ENCODE data around the gene MOSPD3.

Gene MOSPD3

DNA sequence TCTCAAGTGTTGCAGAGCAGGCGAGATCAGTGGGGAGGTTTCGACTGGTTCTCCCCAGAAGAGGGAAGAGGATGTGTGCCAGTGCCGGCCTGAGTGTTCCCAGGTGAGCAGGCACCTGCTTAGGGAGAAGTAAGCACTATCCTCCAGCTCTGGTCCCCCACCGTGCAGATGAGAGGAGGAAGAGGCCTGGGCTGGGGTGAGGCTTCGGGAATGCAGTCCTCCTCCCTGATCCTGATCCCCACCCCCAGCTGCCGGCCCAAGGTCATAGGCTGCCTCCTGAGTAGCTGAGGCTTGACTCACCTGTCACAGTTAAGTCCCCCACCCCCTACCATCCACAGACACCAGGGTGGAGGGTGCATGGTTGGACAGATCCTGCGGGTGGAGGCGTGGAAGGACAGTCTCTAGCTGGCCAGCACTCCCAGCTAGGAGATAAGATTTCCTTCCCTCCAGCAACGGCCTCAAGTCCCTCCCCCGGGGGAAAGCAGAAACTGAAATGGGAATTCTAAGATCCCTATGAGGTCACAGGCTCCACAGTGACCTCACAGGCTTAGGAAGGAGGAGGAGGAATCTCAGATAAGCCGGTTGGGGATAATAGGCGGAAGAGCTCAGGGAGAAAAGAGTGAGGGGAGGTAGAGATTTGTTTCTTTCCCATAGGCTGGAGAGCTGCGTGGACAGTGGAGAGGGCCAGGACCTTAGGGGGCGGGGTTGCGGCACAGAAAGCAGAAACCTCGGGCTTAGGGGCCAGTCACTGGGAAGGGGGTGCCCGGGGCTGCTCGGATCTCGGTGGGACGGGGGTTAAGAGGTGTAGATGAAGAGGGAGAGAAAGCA lies 27.4 kb upstream of the MOSPD3 start:
- TF ChIP-seq PPARA (CRISPR knock-in tag; IDR thresholded peaks at IDR 0.05; ENCODE audit: borderline replicate concordance), result no peak
- no peak for TF ChIP-seq ZNF70 (CRISPR knock-in tag; IDR thresholded peaks at IDR 0.05)
- ATAC-seq, result no peak

DNA sequence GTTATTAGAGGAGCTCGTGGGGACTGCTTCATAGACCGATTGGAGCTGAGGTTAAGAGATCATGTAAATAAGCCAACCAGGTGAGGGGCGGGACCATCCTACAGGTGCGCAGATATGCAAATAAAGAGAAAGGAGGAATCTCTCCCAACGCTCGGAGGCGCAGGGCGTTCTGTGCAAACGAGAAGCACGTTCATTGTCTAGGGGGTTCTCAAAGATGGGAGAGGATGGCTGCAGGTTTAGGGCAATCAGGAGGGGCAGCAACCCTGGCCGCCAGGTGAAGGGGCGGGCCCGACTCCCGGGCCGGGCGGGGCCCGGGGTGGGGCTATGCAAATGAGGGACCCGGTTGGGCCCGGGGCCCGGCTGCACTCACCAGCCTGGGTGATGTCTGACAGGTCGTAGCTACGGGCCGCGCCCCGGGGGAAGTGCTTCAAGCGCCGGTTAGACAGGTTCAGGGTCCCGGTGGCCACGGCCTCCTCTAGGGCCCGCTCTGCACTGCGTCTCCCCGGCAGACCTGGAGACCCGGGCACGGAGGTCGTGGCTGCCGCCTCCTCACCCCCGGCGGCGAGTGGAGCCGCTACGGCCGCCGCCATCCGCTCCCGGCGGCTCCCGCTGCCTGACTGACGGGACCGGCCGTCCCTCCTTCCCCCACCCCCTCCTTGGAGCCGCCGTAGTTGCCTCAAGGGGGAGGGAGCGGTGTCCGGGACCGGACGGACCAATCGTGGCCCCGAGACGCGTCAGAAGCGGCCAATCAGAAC lies 26.7 kb upstream of the MOSPD3 start, which contains the start of gene LRCH4:
Gene LRCH4 (minus strand): TSS at position 619 of the 755 bp plus-strand sequence. CDS start 29 bp downstream, at position 590.
- no peak for TF ChIP-seq ZFP3 (CRISPR knock-in tag; IDR thresholded peaks at IDR 0.05)
- TF ChIP-seq GLIS3 (CRISPR knock-in tag; IDR thresholded peaks at IDR 0.05), result 0 out of 2 replicates have a peak, but pooled peaks have one; percentile 43
- no peak for TF ChIP-seq SNAI2 (CRISPR knock-in tag; IDR thresholded peaks at IDR 0.05)
- TF ChIP-seq, protein P1, sequence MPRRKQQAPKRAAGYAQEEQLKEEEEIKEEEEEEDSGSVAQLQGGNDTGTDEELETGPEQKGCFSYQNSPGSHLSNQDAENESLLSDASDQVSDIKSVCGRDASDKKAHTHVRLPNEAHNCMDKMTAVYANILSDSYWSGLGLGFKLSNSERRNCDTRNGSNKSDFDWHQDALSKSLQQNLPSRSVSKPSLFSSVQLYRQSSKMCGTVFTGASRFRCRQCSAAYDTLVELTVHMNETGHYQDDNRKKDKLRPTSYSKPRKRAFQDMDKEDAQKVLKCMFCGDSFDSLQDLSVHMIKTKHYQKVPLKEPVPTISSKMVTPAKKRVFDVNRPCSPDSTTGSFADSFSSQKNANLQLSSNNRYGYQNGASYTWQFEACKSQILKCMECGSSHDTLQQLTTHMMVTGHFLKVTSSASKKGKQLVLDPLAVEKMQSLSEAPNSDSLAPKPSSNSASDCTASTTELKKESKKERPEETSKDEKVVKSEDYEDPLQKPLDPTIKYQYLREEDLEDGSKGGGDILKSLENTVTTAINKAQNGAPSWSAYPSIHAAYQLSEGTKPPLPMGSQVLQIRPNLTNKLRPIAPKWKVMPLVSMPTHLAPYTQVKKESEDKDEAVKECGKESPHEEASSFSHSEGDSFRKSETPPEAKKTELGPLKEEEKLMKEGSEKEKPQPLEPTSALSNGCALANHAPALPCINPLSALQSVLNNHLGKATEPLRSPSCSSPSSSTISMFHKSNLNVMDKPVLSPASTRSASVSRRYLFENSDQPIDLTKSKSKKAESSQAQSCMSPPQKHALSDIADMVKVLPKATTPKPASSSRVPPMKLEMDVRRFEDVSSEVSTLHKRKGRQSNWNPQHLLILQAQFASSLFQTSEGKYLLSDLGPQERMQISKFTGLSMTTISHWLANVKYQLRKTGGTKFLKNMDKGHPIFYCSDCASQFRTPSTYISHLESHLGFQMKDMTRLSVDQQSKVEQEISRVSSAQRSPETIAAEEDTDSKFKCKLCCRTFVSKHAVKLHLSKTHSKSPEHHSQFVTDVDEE (CRISPR knock-in tag; IDR thresholded peaks at IDR 0.05), result 0 out of 2 replicates have a peak, but pooled peaks have one; percentile 31
- no peak for TF ChIP-seq ZC3H10 (CRISPR knock-in tag; IDR thresholded peaks at IDR 0.05)
- peak; percentile 80; the same call in 1 of the 2 replicates for TF ChIP-seq ESRRG (CRISPR knock-in tag; IDR thresholded peaks at IDR 0.05)
- no peak for TF ChIP-seq PPARA (CRISPR knock-in tag; IDR thresholded peaks at IDR 0.05; ENCODE audit: borderline replicate concordance)
- peak; percentile 26 for ATAC-seq

DNA sequence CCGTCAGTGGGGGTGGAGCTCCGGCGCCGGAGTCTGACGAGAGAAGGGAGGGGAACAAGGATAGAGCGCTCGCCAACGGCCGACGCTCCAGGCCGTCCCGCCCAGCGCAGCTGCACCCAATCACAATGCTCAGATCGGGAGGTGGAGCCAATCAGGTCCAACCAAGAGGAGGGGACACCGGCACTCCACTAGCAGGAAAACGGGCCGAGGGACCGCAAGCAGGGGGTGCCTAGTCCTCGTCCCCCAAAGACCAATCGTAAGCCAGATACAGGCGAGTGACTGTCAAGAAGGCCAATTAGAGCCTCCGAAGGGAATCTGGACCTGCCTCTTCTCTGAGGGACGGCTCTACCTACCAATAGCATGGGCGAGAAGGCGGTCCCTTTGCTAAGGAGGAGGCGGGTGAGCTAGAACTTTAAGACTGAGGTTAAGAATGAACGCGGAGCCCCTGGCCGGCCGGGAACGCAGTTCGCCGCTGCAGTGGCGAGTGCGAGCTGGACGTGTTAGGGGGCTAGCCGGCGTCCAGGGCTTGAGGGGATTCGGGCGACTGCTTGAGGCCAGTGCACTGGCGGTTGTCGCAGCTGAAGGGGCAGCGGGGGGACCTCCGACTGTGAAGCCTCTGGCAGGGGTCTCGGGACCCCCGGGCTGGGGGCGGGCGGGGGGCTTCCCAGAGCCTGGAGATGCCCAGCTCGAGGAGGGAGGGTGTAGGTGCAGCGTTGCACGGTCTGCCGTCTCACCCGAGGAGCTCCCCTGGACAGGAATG lies 25.9 kb upstream of the MOSPD3 start, which contains the start of gene FBXO24:
Gene FBXO24 (plus strand): TSS at position 63 of the 760 bp plus-strand sequence. CDS start 298 bp downstream, at position 361.
- no peak for TF ChIP-seq ISL1 (CRISPR knock-in tag; IDR thresholded peaks at IDR 0.05)
- no peak for TF ChIP-seq BACH2 (CRISPR knock-in tag; IDR thresholded peaks at IDR 0.05; ENCODE audit: borderline replicate concordance)
- TF ChIP-seq PPARA (CRISPR knock-in tag; IDR thresholded peaks at IDR 0.05; ENCODE audit: borderline replicate concordance), result no peak
- TF ChIP-seq ZNF565 (CRISPR knock-in tag; conservative IDR thresholded peaks at IDR 0.05; ENCODE audit: low read depth), result no peak
- TF ChIP-seq RARB (CRISPR knock-in tag; IDR thresholded peaks at IDR 0.05), result no peak
- TF ChIP-seq OSR1 (CRISPR knock-in tag; IDR thresholded peaks at IDR 0.05), result no peak
- no peak for TF ChIP-seq PATZ1 (CRISPR knock-in tag; IDR thresholded peaks at IDR 0.05; ENCODE audit: borderline replicate concordance)
- no peak for TF ChIP-seq ESRRG (CRISPR knock-in tag; IDR thresholded peaks at IDR 0.05)
- TF ChIP-seq GLIS3 (CRISPR knock-in tag; IDR thresholded peaks at IDR 0.05), result no peak
- no peak for TF ChIP-seq ZFP3 (CRISPR knock-in tag; IDR thresholded peaks at IDR 0.05)
- TF ChIP-seq TCF4 (CRISPR knock-in tag; IDR thresholded peaks at IDR 0.05; ENCODE audit: borderline replicate concordance), result no peak
- TF ChIP-seq, protein P2, sequence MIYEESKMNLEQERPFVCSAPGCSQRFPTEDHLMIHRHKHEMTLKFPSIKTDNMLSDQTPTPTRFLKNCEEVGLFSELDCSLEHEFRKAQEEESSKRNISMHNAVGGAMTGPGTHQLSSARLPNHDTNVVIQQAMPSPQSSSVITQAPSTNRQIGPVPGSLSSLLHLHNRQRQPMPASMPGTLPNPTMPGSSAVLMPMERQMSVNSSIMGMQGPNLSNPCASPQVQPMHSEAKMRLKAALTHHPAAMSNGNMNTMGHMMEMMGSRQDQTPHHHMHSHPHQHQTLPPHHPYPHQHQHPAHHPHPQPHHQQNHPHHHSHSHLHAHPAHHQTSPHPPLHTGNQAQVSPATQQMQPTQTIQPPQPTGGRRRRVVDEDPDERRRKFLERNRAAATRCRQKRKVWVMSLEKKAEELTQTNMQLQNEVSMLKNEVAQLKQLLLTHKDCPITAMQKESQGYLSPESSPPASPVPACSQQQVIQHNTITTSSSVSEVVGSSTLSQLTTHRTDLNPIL (CRISPR knock-in tag; IDR thresholded peaks at IDR 0.05; ENCODE audit: low read depth), result no peak
- no peak for TF ChIP-seq TOX (CRISPR knock-in tag; IDR thresholded peaks at IDR 0.05; ENCODE audit: borderline replicate concordance)
- TF ChIP-seq ARNTL (CRISPR knock-in tag; IDR thresholded peaks at IDR 0.05; ENCODE audit: borderline replicate concordance, low read depth), result no peak
- TF ChIP-seq CSDC2 (CRISPR knock-in tag; IDR thresholded peaks at IDR 0.05), result no peak
- peak; percentile 95 for ATAC-seq

DNA sequence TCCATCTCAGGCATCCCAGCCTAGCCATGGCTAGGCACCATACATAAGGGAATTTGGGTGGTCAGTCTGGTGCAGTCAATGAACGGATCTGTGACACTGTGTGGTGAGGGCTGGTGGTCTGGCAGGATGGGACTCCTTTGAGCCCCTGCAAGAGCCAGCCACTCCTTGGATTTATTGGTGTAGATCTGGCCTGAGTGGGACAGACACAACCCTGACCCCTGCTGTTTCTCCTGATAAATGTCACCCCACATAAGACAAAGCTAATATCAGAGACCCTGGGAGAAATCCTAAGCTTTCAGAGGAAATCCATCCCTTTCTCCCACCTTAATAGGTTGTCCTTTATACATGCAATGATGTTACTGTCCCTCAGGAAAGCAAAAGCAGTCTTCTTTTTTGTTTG lies 23.9 kb upstream of the MOSPD3 start:
- ATAC-seq, result no peak
- TF ChIP-seq BACH2 (CRISPR knock-in tag; IDR thresholded peaks at IDR 0.05; ENCODE audit: borderline replicate concordance) (no peak), TCF4 (CRISPR knock-in tag; IDR thresholded peaks at IDR 0.05; ENCODE audit: borderline replicate concordance) (no peak), POU6F1 (CRISPR knock-in tag; IDR thresholded peaks at IDR 0.05; ENCODE audit: borderline replicate concordance, low read depth) (no peak), ZNF70 (CRISPR knock-in tag; IDR thresholded peaks at IDR 0.05) (no peak), ISL1 (CRISPR knock-in tag; IDR thresholded peaks at IDR 0.05) (no peak), OSR1 (CRISPR knock-in tag; IDR thresholded peaks at IDR 0.05) (no peak)

Data from SK-N-SH treated with all-trans-retinoic acid at 6 μM for 48 hours (cell line).